ENCODE measurements around the gene STXBP2. TPM values are rescaled to one million over a fixed set of nuclear protein-coding genes. Genes with fewer than 3 reads are reported as not detected.

Gene STXBP2
- total RNA-seq, 6 donors from 2014 or later: 111 to 562 (median 249) TPM

GRCh38 chr19:7692417-7693088, 55.6 kb downstream of the STXBP2 start:
- no peaks in the 10 kb centered on the region for H3K27me3 ChIP-seq
- no peak for TF ChIP-seq POLR2A (IDR thresholded peaks at IDR 0.05)
- no peak for TF ChIP-seq POLR2AphosphoS5 (IDR thresholded peaks at IDR 0.05)
- no peak for TF ChIP-seq EP300 (IDR thresholded peaks at IDR 0.05)
- TF ChIP-seq, protein P1, sequence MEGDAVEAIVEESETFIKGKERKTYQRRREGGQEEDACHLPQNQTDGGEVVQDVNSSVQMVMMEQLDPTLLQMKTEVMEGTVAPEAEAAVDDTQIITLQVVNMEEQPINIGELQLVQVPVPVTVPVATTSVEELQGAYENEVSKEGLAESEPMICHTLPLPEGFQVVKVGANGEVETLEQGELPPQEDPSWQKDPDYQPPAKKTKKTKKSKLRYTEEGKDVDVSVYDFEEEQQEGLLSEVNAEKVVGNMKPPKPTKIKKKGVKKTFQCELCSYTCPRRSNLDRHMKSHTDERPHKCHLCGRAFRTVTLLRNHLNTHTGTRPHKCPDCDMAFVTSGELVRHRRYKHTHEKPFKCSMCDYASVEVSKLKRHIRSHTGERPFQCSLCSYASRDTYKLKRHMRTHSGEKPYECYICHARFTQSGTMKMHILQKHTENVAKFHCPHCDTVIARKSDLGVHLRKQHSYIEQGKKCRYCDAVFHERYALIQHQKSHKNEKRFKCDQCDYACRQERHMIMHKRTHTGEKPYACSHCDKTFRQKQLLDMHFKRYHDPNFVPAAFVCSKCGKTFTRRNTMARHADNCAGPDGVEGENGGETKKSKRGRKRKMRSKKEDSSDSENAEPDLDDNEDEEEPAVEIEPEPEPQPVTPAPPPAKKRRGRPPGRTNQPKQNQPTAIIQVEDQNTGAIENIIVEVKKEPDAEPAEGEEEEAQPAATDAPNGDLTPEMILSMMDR (IDR thresholded peaks at IDR 0.05): no peak
- no peak overlapping the region for H3K4me3 ChIP-seq
- 68 to 81% methylated on average over 13 of the region's 13 CpGs for WGBS, 2 donors
- no peaks in the 10 kb centered on the region for H3K9me3 ChIP-seq
- no peak for ATAC-seq (ENCODE audit: low FRiP score in 2 of 2)
- no peak for DNase-seq
- no peaks in the 10 kb centered on the region for H3K36me3 ChIP-seq
- no peaks in the 10 kb centered on the region for H3K4me1 ChIP-seq
- no peak overlapping the region for H3K27ac ChIP-seq

DNA sequence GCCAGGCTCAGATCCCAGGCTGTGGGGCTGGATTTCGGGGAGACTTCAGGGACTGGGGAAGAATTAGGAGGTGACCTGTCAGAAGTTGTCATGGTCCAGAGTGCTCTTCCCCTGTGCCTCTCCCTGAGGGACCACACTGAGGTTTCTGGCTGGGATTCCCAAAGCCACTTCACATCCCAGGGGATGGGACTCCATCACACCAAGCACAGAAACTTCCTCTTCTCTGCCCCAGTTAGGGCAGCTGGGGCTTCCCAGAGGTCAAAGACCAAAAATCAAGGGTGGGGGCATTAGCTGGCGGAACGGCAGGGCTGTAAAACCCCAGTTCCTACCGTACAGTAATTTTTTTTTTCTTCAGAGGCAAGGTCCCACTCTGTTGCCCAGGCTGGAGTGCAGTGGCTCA, 57.6 kb downstream of the STXBP2 start:
- ATAC-seq (ENCODE audit: low FRiP score in 2 of 2): no peak
- 56 to 57% methylated on average over 4 of the region's 4 CpGs for WGBS, 2 donors
- no peak overlapping the region for H3K4me3 ChIP-seq

More for the DNA sequence above, 57.6 kb downstream of the STXBP2 start:
- H3K36me3 ChIP-seq: no peaks in the 10 kb centered on the region
- H3K27me3 ChIP-seq: peaks cover 0 to 7% (median 2%) of the 10 kb centered on the region in 4 donors
- DNase-seq: no peak
- no peaks in the 10 kb centered on the region for H3K9me3 ChIP-seq
- TF ChIP-seq, protein P1 (IDR thresholded peaks at IDR 0.05): no peak
- TF ChIP-seq POLR2AphosphoS5 (IDR thresholded peaks at IDR 0.05) (no peak), POLR2A (IDR thresholded peaks at IDR 0.05) (no peak), EP300 (IDR thresholded peaks at IDR 0.05) (no peak)
- no peak overlapping the region for H3K27ac ChIP-seq
- H3K4me1 ChIP-seq: no peaks in the 10 kb centered on the region

Small RNA genes within 50 kb of the gene (small RNA-seq; reads per million reads assigned to genes)
- 0 reads per million in 4 donors for gene MIR6792

Other genes with a start within 250 kb of the STXBP2 start
- gene PEX11G, start 148.1 kb upstream of the STXBP2 start, total RNA-seq: 1 to 10 TPM; 2.3 to 9.1 (median 5.4) TPM
- 100 to 1,000 TPM in 1 of 6 donors, 10 to 100 TPM in 5; 31.1 to 116 (median 57.8) TPM for gene ZNF358, start 121.0 kb upstream of the STXBP2 start, total RNA-seq
- gene MCOLN1, start 114.5 kb upstream of the STXBP2 start, total RNA-seq: 100 to 1,000 TPM in 2 of 6 donors, 10 to 100 TPM in 4; 12.9 to 118 (median 69.7) TPM
- 100 to 1,000 TPM; 125 to 412 (median 328) TPM for gene PNPLA6, start 101.4 kb upstream of the STXBP2 start, total RNA-seq
- gene CAMSAP3, start 41.2 kb upstream of the STXBP2 start, total RNA-seq: 10 to 100 TPM; 12.2 to 63.9 (median 31.2) TPM
- gene XAB2, start 7.6 kb upstream of the STXBP2 start, total RNA-seq: 10 to 100 TPM; 35.7 to 81.7 (median 51.4) TPM
- gene PET100, start 7.3 kb upstream of the STXBP2 start, total RNA-seq: 100 to 1,000 TPM in 2 of 6 donors, 10 to 100 TPM in 4; 21.3 to 133 (median 71.3) TPM
- gene PCP2, start 3.4 kb upstream of the STXBP2 start, total RNA-seq: 10 to 100 TPM in 1 of 6 donors, 1 to 10 TPM in 4, not detected in 1; 2.3 to 21.0 (median 3.3) TPM
- 10 to 100 TPM in 3 of 6 donors, 1 to 10 TPM in 3; 2.5 to 59.2 (median 13.8) TPM for gene RETN, start 31.9 kb downstream of the STXBP2 start, total RNA-seq
- 100 to 1,000 TPM in 2 of 6 donors, 10 to 100 TPM in 3, 1 to 10 TPM in 1; 9.4 to 160 (median 36.6) TPM for gene MCEMP1, start 40.0 kb downstream of the STXBP2 start, total RNA-seq
- gene TRAPPC5, start 43.7 kb downstream of the STXBP2 start, total RNA-seq: 100 to 1,000 TPM in 1 of 6 donors, 10 to 100 TPM in 5; 33.9 to 105 (median 52.0) TPM
- 1 to 10 TPM in 1 of 6 donors, under 1 TPM in 1, not detected in 4; 0.83 to 2.9 TPM for gene FCER2, start 65.0 kb downstream of the STXBP2 start, total RNA-seq
- gene CLEC4G, start 95.0 kb downstream of the STXBP2 start, total RNA-seq: 1 to 10 TPM in 3 of 6 donors, under 1 TPM in 1, not detected in 2; 0.40 to 2.5 (median 1.5) TPM
- 10 to 100 TPM in 1 of 6 donors, 1 to 10 TPM in 3, under 1 TPM in 2; 0.55 to 14.8 (median 1.7) TPM for gene CD209, start 110.4 kb downstream of the STXBP2 start, total RNA-seq
- 1 to 10 TPM in 4 of 6 donors, under 1 TPM in 1, not detected in 1; 0.86 to 7.4 (median 3.1) TPM for gene CLEC4M, start 126.1 kb downstream of the STXBP2 start, total RNA-seq
- 10 to 100 TPM; 12.0 to 24.1 (median 15.6) TPM for gene EVI5L, start 193.1 kb downstream of the STXBP2 start, total RNA-seq
- gene PRR36, start 237.3 kb downstream of the STXBP2 start, total RNA-seq: 1 to 10 TPM in 5 of 6 donors, under 1 TPM in 1; 0.46 to 9.4 (median 2.7) TPM

All from upper lobe of left lung (tissue), 6 donors.